GM23338 (cell line): ENCODE results near the gene TMEM145. TPM values are rescaled to one million over a fixed set of nuclear protein-coding genes. Genes with fewer than 3 reads are reported as not detected.

Source experiments
- ATAC-seq: fragments of 200-7000 bp; cut with Tn5 transposase; 3 replicates; pipeline ENCODE4 v1.9.1; 2020
- DNase-seq: peaks from one replicate; pipeline ENCODE4 v3.0.0-alpha.2; 2015; ENCODE audit warnings: low spot score
- H2AFZ ChIP-seq: fragments of 200-600 bp; sonication (generic); 2 replicates; pipeline ENCODE4 v1.8.0; 2016; ENCODE audit warnings: antibody characterized with exemption, mild to moderate bottlenecking, moderate library complexity
- H3F3A ChIP-seq: fragments of 200-600 bp; sonication (generic); replicated peaks from 2 replicates; pipeline ENCODE4 v1.8.0; 2017; ENCODE audit warnings: antibody characterized with exemption, mixed run types, low read depth
- H3K27ac ChIP-seq: fragments of 200-600 bp; sonication (generic); 2 replicates; pipeline ENCODE4 v1.6.1; 2016; ENCODE audit warnings: low read depth
- H3K27me3 ChIP-seq: fragments of 200-600 bp; sonication (generic); 2 replicates; pipeline ENCODE4 v1.8.0; 2016; ENCODE audit warnings: mild to moderate bottlenecking, mixed run types, moderate library complexity; ENCODE audit not compliant: insufficient read depth
- H3K36me3 ChIP-seq: fragments of 200-600 bp; sonication (generic); 2 replicates; pipeline ENCODE4 v1.8.0; 2016; ENCODE audit warnings: mild to moderate bottlenecking; ENCODE audit not compliant: insufficient read depth
- H3K4me1 ChIP-seq: fragments of 200-600 bp; sonication (generic); 2 replicates; pipeline ENCODE4 v1.8.0; 2016; ENCODE audit warnings: mild to moderate bottlenecking, moderate library complexity; ENCODE audit not compliant: insufficient read depth
- H3K4me2 ChIP-seq: fragments of 200-600 bp; sonication (generic); 2 replicates; pipeline ENCODE4 v1.7.1; 2017; ENCODE audit warnings: mixed run types
- H3K4me3 ChIP-seq: fragments of 200-600 bp; sonication (generic); 2 replicates; pipeline ENCODE4 v1.6.1; 2016; ENCODE audit warnings: mixed run types
- H3K79me2 ChIP-seq: fragments of 200-600 bp; sonication (generic); replicated peaks from 2 replicates; pipeline ENCODE4 v1.8.0; 2017; ENCODE audit warnings: mild to moderate bottlenecking; ENCODE audit not compliant: insufficient read depth
- H3K9me2 ChIP-seq: fragments of 200-600 bp; sonication (generic); 2 replicates; pipeline ENCODE4 v1.8.0; 2017; ENCODE audit not compliant: insufficient read depth
- H4K20me1 ChIP-seq: fragments of 200-600 bp; sonication (generic); replicated peaks from 2 replicates; pipeline ENCODE4 v1.8.0; 2017; ENCODE audit warnings: mild to moderate bottlenecking; ENCODE audit not compliant: insufficient read depth
- H3K27ac Mint-ChIP-seq: 2 replicates; pipeline ENCODE4 v1.8.0; 2020; ENCODE audit warnings: inconsistent platforms, mild to moderate bottlenecking, moderate library complexity, mixed read lengths
- H3K27me3 Mint-ChIP-seq: 3 replicates; pipeline ENCODE4 v1.8.0; 2022; ENCODE audit warnings: low read depth, mild to moderate bottlenecking, moderate library complexity, mixed read lengths, inconsistent platforms; ENCODE audit not compliant: insufficient read depth, poor library complexity
- H3K36me3 Mint-ChIP-seq: 3 replicates; pipeline ENCODE4 v1.8.0; 2021; ENCODE audit warnings: low read depth, mild to moderate bottlenecking, inconsistent platforms, moderate library complexity, mixed read lengths
- H3K4me1 Mint-ChIP-seq: 3 replicates; pipeline ENCODE4 v1.8.0; 2020; ENCODE audit warnings: mild to moderate bottlenecking, inconsistent platforms, mixed read lengths
- H3K4me3 Mint-ChIP-seq: 3 replicates; pipeline ENCODE4 v1.8.0; 2021; ENCODE audit warnings: moderate library complexity, mild to moderate bottlenecking, inconsistent platforms, mixed read lengths
- H3K9me3 Mint-ChIP-seq: 3 replicates; pipeline ENCODE4 v1.8.0; 2020; ENCODE audit warnings: moderate library complexity, mild to moderate bottlenecking, inconsistent platforms, mixed read lengths
- CREB1 ChIP-seq: fragments of 250-450 bp; sonication (Bioruptor Pico); IDR thresholded peaks from 2 replicates; pipeline ENCODE4 v1.5.0; 2020; ENCODE audit warnings: low read depth, mild to moderate bottlenecking, moderate library complexity
- EZH2phosphoT487 ChIP-seq: fragments of 200-600 bp; sonication (generic); IDR thresholded peaks from one replicate; pipeline ENCODE4 v1.8.1; 2018; ENCODE audit warnings: antibody characterized with exemption; ENCODE audit not compliant: unreplicated experiment
- JUNB ChIP-seq: IDR thresholded peaks from one replicate; pipeline ENCODE4 v1.6.1; 2016; ENCODE audit warnings: antibody characterized with exemption; ENCODE audit not compliant: unreplicated experiment
- NANOG ChIP-seq: IDR thresholded peaks from 2 replicates; pipeline ENCODE4 v1.6.1; 2016; ENCODE audit warnings: antibody characterized with exemption, borderline replicate concordance
- POLR2AphosphoS5 ChIP-seq: IDR thresholded peaks from 2 replicates; pipeline ENCODE4 v1.6.1; 2016; ENCODE audit warnings: antibody characterized with exemption, low read depth
- REST ChIP-seq: IDR thresholded peaks from one replicate; pipeline ENCODE4 v1.6.1; 2018; ENCODE audit warnings: antibody characterized with exemption; ENCODE audit not compliant: unreplicated experiment
- STAT1 ChIP-seq: IDR thresholded peaks from one replicate; pipeline ENCODE4 v1.6.1; 2016; ENCODE audit warnings: antibody characterized with exemption; ENCODE audit not compliant: unreplicated experiment
- polyA plus RNA-seq: library from polyadenylated mRNA; unstranded; fragments of >200 nt; fragmentation: Nextera tagmentation; extraction: Ambion mirVana; gene quantifications from 2 replicates; pipeline ENCODE4 v1.2.1, GENCODE V29; 2016
- total RNA-seq: library from RNA; depleted of rRNA; stranded (reverse); fragments of >200 nt; shearing (Covaris generic); gene quantifications from 2 replicates; pipeline ENCODE4 v1.2.3, GENCODE V29; 2014

Gene TMEM145
- total and polyA plus RNA-seq, 2 experiments from 2014 or later = 1.9 to 5.4 TPM

GRCh38 chr19:42267644-42268141 is 45.4 kb upstream of the TMEM145 start (continued):
- TF ChIP-seq EZH2phosphoT487 = no peak
- no peak for TF ChIP-seq REST
- no peak for TF ChIP-seq NANOG
- no peak for TF ChIP-seq CREB1 (CRISPR knock-in tag)
- no peak for TF ChIP-seq STAT1
- no peak for TF ChIP-seq JUNB
- no peak for TF ChIP-seq POLR2AphosphoS5

- H3K9me3 Mint-ChIP-seq = no peaks in the 10 kb centered on the region
- TF ChIP-seq CREB1 (CRISPR knock-in tag) = peak; percentile 86
- no peak for TF ChIP-seq JUNB
- TF ChIP-seq NANOG = no peak
Observed at GRCh38 chr19:42268142-42268703, 44.9 kb upstream of the TMEM145 start.

More at GRCh38 chr19:42268142-42268703, 44.9 kb upstream of the TMEM145 start:
- peak overlapping the region; percentile 93 for H3K27ac ChIP-seq
- Mint-ChIP-seq H3K4me3 (no peak overlapping the region), H3K27me3 (peaks cover 4% of the 10 kb centered on the region), H3K36me3 (peaks cover 6% of the 10 kb centered on the region; the same call in 1 of the 3 replicates), H3K27ac (no peak overlapping the region; the same call in 1 of the 2 replicates), H3K4me1 (peaks cover 27% of the 10 kb centered on the region)
- H3K4me1 ChIP-seq = peaks cover 9% of the 10 kb centered on the region; the same call in 1 of the 2 replicates
- peak overlapping the region; percentile 94 for H2AFZ ChIP-seq
- peak overlapping the region; percentile 60 for H3K4me3 ChIP-seq
- ATAC-seq (peak; percentile 71), DNase-seq (peak; percentile 100)
- peaks cover 4% of the 10 kb centered on the region; the same call in 1 of the 2 replicates for H3F3A ChIP-seq
- peak overlapping the region; percentile 93 for H3K4me2 ChIP-seq
- 0 out of 2 replicates have a peak, but pooled peaks cover 6% of the 10 kb centered on the region for H3K79me2 ChIP-seq
- no peaks in the 10 kb centered on the region for H4K20me1 ChIP-seq
- no peaks in the 10 kb centered on the region for H3K36me3 ChIP-seq
- peaks cover 8% of the 10 kb centered on the region; the same call in 1 of the 2 replicates for H3K27me3 ChIP-seq
- H3K9me2 ChIP-seq = no peaks in the 10 kb centered on the region
